ENCODE data around the gene RTN4IP1.
"Not testable (repeated sequence)": the region's sequence is repeated elsewhere in the genome, so short reads cannot be mapped to it uniquely, and the experiment has no call there.

Gene RTN4IP1

DNA sequence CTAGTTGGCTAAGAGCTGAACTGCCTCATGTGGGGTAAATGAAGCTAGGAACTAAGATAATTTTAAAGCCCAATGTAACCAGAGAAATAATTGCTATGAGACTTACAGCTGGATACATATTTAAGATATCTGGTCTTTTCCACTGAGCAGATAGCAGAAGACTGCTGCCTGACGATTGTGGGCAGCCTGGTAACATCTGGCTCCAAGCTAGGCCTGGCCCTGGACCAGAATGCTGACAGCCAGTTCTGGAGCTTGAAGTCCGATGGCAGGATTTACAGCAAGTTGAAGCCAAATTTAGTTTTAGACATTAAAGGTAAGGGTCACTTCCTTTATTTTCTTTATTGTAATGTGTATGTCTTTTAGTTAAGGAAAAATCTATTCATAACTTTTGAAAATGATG, 65.7 kb downstream of the RTN4IP1 start:
- H3K4me3 ChIP-seq (replicated peaks; ENCODE audit: low read depth, low read length), result no peak overlapping the region
- no peak for DNase-seq (ENCODE audit: extremely low read depth, low read depth)
- TF ChIP-seq, protein P1, sequence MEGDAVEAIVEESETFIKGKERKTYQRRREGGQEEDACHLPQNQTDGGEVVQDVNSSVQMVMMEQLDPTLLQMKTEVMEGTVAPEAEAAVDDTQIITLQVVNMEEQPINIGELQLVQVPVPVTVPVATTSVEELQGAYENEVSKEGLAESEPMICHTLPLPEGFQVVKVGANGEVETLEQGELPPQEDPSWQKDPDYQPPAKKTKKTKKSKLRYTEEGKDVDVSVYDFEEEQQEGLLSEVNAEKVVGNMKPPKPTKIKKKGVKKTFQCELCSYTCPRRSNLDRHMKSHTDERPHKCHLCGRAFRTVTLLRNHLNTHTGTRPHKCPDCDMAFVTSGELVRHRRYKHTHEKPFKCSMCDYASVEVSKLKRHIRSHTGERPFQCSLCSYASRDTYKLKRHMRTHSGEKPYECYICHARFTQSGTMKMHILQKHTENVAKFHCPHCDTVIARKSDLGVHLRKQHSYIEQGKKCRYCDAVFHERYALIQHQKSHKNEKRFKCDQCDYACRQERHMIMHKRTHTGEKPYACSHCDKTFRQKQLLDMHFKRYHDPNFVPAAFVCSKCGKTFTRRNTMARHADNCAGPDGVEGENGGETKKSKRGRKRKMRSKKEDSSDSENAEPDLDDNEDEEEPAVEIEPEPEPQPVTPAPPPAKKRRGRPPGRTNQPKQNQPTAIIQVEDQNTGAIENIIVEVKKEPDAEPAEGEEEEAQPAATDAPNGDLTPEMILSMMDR (IDR thresholded peaks at IDR 0.05; ENCODE audit: low read depth, low read length, missing control alignments), result no peak

DNA sequence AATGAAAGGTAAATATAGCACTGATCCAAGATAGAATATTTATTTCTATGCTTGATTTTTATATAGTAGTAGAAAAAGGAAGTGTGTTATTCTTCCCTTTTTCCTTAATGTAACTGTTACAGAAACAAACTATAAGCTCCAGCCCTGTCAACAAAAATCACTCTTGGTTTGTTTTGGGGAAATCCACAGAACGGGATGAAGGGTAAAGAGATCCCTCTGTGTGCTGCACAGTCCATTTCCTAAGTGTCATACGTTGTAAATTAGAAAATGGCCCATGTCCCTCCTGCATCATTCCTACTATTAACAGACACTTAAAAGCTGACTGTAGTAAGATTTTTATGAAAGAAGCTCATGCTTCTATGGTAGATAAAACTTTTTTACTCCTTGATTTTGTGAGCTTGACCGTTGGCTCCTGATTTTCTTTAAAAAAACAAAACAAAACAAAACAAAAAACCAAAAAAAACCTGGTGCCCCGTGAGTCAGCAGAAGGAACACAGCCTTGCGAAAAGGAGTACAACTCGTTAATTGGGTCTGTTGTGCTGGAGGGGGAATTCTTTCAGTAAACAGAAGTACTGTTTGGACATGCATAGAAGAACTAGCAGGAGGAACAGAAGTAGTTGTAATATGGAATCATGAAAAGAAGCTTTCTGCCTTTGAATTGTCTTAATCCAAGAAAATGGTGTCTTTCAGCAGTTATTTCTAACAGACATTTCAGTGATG, 67.5 kb downstream of the RTN4IP1 start:
- H3K4me3 ChIP-seq (replicated peaks; ENCODE audit: low read depth, low read length), result no peak overlapping the region
- TF ChIP-seq, protein P1 (IDR thresholded peaks at IDR 0.05; ENCODE audit: low read depth, low read length, missing control alignments), result no peak
- DNase-seq (ENCODE audit: extremely low read depth, low read depth), result no peak

DNA sequence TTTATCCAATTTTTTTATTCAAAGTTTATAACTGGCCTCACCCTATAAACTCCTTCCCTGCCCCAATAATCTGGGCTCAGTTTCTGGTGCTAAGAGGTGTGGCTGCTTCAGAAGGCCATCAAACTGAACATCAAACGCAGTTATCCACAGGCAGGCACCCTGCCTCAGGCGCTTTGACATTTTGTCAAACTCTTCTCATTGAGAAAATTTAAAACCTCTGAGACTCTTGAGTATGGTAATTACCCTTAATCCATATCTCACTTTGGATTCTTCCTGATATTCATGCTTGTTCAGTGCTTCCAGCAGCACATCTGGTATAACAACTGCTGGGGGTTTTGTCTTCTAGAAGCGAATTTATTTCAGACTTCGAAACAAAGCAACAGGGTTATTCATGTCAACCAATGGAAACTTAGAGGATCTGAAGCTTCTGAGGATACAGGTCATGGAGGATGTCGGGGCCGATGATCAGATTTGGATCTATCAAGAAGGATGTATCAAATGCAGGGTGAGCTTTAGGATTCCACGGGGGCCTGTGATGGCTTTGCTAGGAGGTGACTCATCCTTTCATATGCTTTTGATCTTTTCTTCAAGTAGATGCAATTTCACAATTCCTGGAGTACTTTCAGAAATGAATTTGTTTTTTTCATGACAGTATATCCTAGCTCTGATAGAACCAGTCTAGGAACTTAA, 68.2 kb downstream of the RTN4IP1 start:
- no peak for DNase-seq (ENCODE audit: extremely low read depth, low read depth)

DNA sequence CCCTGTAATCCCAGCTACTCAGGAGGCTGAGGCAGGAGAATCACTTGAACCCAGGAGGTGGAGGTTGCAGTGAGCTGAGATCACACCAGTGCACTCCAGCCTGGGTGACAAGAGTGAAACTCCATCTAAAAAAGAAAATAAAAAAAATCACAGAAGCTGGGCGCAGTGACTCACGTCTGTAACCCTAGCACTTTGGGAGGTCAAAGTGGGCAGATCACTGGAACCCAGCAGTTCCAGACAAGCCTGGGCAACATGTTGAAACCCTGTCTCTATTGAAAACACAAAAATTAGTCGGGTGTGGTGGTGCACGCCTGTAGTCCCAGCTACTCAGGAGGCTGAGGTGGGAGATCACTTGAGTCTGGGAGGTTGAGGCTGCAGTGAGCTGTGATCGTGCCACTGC, 69.6 kb downstream of the RTN4IP1 start:
- H3K4me3 ChIP-seq (replicated peaks; ENCODE audit: low read depth, low read length); DNase-seq (ENCODE audit: extremely low read depth, low read depth): not testable (repeated sequence)

More for the DNA sequence above, 68.2 kb downstream of the RTN4IP1 start:
- TF ChIP-seq, protein P1 (IDR thresholded peaks at IDR 0.05; ENCODE audit: low read depth, low read length, missing control alignments), result no peak
- H3K4me3 ChIP-seq (replicated peaks; ENCODE audit: low read depth, low read length), result no peak overlapping the region

DNA sequence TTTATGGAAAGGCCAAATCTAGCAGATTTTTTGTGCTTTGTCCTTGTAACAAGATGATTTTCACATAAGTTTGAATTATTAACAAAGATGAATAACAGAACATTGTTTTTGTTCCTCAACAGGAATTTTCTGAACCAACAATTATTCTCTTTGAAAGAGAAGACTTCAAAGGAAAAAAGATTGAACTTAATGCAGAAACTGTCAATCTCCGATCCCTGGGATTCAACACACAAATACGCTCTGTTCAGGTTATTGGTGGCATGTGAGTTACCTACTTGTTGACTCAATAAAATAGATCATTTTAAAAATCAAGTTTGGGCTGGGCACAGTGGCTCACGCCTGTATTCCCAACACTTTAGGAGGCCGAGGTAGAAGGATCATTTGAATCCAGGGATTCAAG, 70.9 kb downstream of the RTN4IP1 start:
- H3K4me3 ChIP-seq (replicated peaks; ENCODE audit: low read depth, low read length), result no peak overlapping the region
- TF ChIP-seq, protein P1 (IDR thresholded peaks at IDR 0.05; ENCODE audit: low read depth, low read length, missing control alignments), result no peak
- DNase-seq (ENCODE audit: extremely low read depth, low read depth), result no peak

DNA sequence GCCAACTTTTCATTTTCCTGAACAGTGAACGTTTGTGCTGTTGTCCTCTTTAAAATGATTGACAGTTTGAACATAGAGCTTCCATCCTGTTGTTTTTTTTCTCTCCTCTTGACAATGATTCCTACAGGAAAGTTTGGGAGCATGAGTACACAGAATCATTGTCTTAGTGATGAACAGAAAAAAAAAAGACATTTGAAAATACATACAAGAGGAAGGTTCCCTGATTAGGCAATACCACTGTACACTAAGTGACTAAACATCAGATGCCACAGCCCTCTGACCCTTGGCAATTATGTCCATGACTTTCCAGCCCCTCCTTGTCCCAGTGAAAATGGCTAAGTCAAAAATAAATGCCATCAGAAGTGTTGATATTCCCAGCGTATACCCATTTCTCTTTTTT, 71.5 kb downstream of the RTN4IP1 start:
- DNase-seq (ENCODE audit: extremely low read depth, low read depth), result no peak
- no peak overlapping the region for H3K4me3 ChIP-seq (replicated peaks; ENCODE audit: low read depth, low read length)
- TF ChIP-seq, protein P1 (IDR thresholded peaks at IDR 0.05; ENCODE audit: low read depth, low read length, missing control alignments), result no peak

DNA sequence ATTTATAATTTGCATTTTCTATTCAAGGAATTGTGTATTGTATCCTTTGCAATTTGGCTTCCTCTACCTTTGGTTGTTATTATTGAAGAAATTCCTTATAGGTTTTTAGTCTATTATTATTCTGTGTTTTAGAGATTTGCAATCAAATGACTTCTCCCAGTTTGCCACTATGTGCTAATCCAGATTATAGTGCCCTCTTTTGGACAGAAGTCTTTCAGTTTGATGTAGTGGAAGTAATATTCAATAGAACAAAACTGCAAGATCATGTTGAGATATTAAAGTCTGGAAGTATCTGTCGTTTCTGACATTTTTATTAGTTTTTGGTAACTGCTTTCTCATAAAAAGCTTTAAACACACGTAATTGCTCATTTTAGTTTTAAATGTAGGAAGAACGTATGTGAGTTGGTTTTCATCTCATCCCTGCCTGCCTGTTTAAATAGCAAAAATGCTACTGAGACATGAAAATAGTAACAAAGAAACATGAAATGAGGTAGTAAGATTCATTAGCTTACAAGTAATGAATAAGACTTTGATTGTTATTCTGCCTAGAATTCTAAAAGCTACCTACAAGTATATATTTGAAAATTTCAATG, 72.8 kb downstream of the RTN4IP1 start:
- TF ChIP-seq, protein P1 (IDR thresholded peaks at IDR 0.05; ENCODE audit: low read depth, low read length, missing control alignments), result no peak
- no peak for DNase-seq (ENCODE audit: extremely low read depth, low read depth)

More for the DNA sequence above, 72.8 kb downstream of the RTN4IP1 start:
- no peak overlapping the region for H3K4me3 ChIP-seq (replicated peaks; ENCODE audit: low read depth, low read length)
